Sigmoid colon (tissue), 3 donors: ENCODE data around the gene ZNF638.

ENCODE experiments used
- CTCF ChIP-seq, 4 experiments: fragments of 450-650 bp in 3 of 4; fragments of 200-600 bp in 1 of 4; IDR thresholded peaks; one replicate each; pipeline ENCODE4 v1.5.1; 2016 to 2019; ENCODE audit warnings: antibody characterized with exemption in 4 of 4, mild to moderate bottlenecking in 3 of 4, moderate library complexity in 2 of 4
- POLR2A ChIP-seq, 2 donors: fragments of 450-650 bp; IDR thresholded peaks; one replicate each; pipeline ENCODE4 v1.6.1; 2016; ENCODE audit warnings: antibody characterized with exemption in 2 of 2, mild to moderate bottlenecking in 2 of 2, moderate library complexity in 2 of 2

DNA sequence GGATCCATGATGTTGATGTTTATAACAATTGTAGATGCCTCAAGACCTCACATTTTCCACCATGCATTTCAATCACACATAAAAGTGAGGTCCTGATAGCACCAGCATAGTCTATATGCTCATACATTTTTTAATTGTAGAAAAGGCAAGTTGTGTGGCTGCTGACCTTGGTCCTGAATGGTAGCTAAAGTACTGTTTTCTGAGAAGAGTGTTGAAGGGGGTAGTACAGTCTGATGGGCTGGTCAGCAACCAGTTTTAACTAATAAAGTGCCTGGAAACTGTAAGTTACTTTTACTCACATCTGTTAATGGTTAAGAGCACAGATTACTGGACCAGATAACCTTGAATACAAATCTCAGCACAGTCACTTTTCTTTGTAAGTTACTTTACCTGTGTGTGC is 15.9 kb downstream of the ZNF638 start:
- TF ChIP-seq CTCF (IDR thresholded peaks at IDR 0.05) (no peak), POLR2A (IDR thresholded peaks at IDR 0.05) (no peak)
